SK-N-DZ (cell line): ENCODE results near the gene EPHB1. TPM values are rescaled to one million over a fixed set of nuclear protein-coding genes. Genes with fewer than 3 reads are reported as not detected.

Source experiments
- DNase-seq: peaks from one replicate; pipeline ENCODE4 v3.0.0-alpha.2; 2015; ENCODE audit warnings: low spot score
- polyA plus RNA-seq, 2 experiments: library from polyadenylated mRNA; depleted of rRNA; stranded (reverse); fragments of >200 nt; gene quantifications; 2 replicates each; pipeline ENCODE4 v1.2.3, GENCODE V29; 2014

The EPHB1 gene
- not detected in 2 replicates for polyA plus RNA-seq (2014; cell fraction: cytosol; rRNA removed)
- 0.73 TPM in 1 of 2 replicates, not detected in the other for polyA plus RNA-seq (2014; cell fraction: nucleus; rRNA removed)

DNA sequence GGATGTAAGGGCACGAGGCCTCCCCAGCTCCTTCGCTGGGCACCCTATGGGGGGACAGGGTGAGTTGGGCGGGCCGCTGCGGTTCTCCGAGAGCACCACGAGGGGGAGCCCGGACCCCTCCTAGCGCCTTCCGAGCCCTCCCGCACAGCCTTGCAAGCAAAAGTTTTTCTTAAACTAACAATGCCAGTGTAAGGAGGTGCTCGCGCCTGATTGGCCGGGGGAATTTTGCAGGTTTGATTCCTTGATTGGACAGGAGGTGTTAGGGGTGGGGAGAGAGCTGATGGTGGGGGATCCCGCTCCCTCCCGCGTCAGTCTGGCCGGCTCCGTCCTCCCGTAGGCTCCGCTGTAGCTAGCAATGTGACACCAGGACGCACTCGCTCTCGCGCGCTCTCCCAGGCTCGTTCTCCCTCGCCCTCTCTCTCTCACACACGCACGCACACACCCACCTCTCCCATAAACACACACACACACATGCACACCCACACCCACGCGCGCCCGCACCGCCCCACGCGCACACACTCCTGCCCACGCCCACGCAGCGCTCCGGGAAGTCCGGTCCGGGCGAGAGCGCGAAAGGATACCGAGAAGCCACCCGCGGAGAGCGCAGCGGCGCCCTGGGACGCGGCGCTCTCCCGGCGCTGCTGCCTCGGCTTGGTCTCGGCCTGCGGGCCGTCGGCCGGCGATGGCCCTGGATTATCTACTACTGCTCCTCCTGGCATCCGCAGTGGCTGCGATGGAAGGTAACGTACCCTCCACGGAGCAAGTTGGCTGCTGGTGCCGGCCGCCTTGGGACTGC, at the start of gene EPHB1:
Gene EPHB1 (plus strand): TSS at position 311 of the 796 bp plus-strand sequence.
- DNase-seq, result peak; percentile 81

DNA sequence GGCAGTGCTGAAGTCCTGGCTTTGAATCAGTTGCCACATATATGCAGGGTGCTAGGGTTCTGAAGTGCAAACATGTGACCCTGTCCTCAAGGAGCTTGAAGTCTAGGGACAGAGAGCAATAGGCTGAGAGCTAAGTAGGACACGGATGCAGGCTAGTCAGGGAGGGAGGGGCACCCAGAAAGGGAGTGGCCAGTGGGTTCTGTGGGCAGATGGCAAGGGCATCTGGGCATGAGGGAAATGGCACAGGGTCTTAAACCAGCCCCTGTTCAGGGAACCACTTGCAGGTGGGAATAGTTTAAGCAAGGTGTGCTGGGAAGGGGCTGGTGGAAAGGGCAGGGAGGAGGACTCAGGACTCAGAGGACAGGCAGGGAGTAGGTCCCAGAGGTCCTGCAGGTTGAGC, 46.4 kb upstream of the EPHB1 start:
- DNase-seq, result no peak

DNA sequence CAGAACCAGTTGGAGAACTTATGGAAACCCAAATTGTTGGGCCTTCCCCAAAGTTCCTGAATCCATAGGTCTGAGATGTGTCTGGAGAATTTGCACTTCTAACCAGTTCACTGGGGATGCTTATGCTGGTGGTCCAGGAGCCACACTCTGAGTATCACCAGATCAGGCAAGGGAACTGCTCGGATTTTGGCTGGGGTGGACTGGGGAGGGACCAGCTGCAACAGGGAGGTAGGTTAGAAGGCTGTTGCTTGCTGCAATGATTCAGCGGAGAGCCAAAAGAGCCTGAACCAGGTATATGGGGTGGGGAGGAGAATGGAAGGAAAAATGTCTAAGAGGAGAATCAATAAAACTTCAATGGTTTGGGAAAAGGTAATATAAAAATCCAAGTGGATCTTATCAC, 45.9 kb upstream of the EPHB1 start:
- no peak for DNase-seq

DNA sequence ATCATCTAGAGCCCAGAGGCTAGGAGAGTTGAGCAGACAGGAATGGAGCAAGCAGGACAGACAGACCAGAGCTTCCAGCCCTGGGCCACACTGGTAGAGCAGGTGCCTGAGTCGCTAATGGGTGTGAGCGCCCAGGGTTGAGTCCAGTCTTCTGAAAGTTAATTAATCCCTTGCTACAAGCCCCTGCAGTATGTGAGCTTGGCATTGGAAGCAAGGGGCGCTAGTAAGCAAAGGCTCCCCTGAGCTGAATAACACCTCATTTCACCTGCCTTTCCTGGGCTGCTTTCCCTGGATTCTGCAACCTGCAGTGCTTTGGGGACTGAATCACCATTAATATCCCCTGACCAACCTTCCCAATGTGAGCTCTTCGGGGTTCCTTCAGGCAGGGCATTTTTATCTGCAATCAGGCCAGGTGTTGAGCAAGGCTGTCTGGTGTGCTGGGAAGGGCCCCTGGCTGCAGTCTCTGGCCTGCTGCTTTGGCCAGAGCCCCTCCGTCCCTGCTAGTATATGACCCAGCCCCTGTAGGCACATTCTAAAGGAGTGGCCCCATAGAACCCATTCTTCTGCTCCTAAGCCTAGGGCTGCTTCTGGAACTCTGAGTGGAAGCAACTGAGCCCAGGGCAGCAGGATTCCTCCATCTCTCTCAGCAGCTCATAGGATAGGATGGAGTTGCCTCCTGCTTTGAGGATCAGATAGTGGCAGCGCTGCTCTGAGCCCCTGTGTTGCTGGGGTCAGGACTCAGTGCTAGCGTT, 45.1 kb upstream of the EPHB1 start:
- DNase-seq, result no peak

GRCh38 chr3:134751831-134752230, 43.2 kb upstream of the EPHB1 start:
- DNase-seq, result no peak

GRCh38 chr3:134752761-134753461, 42.1 kb upstream of the EPHB1 start:
- no peak for DNase-seq

GRCh38 chr3:134753999-134754742, 40.9 kb upstream of the EPHB1 start:
- DNase-seq, result no peak

DNA sequence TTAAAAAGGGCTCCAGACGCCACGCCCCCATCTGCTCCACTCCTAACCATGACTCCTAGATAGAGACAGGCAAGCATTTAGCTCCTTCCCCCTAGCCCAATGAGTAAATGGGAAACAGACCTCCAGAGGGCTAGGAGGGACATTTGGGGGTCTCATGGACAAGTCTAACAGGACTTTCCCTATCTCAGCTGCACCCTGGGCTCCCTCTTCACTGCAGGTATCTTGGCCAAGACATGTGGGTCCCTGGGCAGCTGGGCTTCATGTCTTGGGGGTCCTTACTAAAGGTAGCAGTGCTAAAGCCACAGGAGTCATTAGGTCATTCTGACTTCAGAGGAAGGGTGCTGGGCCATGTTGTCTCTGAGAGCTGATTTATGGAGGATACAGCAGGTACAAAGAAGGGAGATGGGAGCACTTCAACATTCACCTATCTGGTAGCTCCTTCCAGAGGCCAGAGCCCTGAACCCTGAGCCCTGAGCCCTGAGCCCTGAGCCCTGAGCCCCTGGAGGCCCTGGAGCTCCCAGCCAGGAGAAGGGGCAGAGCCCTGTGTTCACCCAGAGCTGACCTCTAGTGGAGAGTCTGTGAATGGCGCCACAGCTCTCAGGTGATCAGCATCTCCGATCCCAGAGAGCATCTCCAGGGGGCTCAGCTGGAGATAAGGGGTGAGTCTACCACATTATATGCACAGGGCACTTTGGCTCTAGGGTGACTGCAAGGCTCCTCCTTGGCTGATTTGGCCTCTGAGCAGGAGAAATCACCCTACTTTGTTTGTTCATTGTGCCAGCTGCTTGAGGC, 40.1 kb upstream of the EPHB1 start:
- DNase-seq, result peak; percentile 41

- no peak for DNase-seq
Measured at GRCh38 chr3:134755821-134756220, 39.2 kb upstream of the EPHB1 start.

- DNase-seq, result no peak
Measured at GRCh38 chr3:134757549-134758069, 37.5 kb upstream of the EPHB1 start.

DNA sequence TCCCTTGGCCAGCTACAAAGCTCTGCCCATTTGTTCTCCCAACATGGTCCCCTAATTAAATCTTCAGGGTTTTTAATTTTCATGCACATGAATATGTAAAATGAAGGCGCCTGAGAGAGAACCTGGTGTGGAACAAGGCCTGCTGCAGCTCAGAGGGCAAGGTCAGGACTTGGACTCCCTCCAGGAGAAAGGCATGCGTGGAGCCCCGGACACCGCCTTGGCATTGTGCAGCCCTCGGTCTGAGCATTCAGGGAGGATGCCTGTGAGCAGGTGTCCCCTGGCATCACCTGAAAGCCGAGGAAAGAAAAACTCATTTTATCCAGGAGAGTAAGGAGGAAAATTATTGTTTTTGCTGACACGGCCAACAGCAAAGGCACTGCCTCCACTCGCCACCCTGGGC, 33.8 kb upstream of the EPHB1 start:
- DNase-seq, result no peak

- DNase-seq, result no peak
Measured at GRCh38 chr3:134762016-134762415, 33.0 kb upstream of the EPHB1 start.

DNA sequence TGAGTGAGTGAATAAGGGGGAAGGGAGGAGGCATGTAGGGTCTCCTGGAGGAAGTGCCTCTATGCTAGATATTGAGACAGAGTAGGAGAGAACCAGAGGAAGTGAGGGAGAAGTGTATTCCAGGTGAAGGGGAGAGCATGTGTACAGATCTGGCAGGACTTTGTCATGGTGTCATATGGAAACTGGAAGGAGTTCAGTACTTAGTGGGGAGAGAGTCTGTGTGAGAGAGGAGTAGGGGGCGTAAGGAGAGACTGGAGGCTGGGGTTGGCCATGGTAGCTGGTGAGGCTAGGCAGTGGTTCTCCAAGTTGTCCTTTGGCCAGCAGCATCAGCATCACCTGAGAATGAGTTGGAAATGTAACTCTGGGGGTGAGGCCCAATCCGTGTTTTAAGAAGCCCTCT, 29.6 kb upstream of the EPHB1 start:
- DNase-seq, result no peak

GRCh38 chr3:134766290-134766689, 28.8 kb upstream of the EPHB1 start:
- no peak for DNase-seq

DNA sequence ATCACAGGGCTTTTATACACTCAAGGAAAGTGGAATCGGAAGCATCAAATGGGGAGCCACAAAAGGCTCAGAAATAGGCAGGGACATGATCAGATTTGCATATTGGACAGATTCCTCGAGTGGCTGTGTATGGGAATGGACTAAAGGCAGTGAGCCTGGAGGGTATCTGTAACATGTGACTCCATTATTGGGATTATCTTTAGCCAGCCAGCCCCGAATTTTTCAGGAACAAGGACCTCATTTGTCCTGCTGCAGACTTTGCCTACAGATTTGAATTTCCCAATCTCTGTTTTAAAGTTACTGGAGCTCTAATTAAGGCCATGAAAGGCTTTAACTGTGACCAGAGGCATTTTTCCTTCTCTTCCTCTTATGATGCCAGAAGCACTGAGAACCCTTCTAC, 26.9 kb upstream of the EPHB1 start:
- DNase-seq, result no peak

DNA sequence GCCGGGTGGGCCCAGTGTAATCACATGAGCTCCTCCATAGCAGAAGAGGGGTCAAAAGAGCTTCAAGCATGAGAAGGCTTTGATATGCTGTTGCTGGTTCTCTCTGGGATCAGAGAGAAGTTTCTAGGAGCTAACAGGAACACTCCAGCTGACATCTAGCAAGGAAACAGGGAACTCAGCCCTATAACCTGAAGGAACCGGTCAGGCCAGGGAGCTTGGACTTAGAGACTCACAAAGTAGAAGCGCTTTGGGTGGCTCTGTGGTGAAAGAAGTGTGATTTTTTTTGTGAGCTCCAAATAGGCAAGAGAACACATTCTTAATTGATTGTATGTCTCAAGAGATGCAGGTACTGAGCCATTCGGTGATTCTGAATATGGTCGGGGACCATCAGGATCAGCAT, 26.2 kb upstream of the EPHB1 start:
- DNase-seq, result no peak

DNA sequence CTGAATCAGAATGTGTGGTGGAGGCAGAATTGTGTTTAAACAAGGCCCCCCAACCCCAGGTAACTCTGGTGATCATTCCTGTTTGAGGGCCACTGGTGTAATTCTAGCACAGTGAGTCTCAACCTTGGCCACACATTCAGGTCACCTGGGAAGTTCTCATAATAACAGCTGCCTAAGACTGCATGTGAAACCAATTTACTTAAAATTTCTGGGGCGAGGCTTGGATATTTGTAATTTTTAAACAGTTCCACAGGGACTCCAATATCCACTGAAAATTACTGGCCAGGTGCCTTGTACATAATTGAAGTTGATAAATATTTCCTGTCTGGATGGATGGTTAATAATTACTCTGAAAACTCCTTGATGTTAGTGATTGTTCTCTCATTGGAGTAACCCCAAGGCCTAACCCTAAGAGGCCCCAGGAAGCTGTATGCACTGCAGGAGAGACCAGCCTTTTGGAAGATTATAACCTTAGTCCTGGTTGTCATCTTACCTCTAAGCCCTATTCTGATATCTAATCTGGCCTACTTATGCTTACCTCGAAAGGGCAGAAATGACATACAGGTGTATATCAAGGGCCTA, 25.7 kb upstream of the EPHB1 start:
- DNase-seq, result no peak

GRCh38 chr3:134772011-134772410, 23.0 kb upstream of the EPHB1 start:
- no peak for DNase-seq

- DNase-seq, result no peak
Measured at GRCh38 chr3:134772591-134772990, 22.5 kb upstream of the EPHB1 start.

DNA sequence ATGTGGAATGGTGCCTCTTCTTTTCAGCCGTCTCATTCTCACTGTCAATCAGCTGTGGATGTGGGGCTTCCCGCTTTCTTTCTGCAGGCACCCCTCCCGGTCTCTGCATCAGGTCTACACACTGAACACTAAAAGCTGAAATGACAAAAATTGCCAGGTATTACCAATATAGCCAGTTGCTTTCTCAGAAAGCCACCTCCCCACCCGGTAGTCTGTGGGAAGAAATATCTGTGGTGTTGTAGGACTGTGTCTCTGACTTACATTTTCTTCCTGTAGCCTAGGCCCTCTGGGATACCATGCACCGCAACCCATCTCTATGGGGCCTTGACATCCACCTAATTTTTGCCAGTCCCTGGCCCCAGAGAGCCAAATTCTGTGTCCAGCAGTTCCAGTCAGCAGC, 19.2 kb upstream of the EPHB1 start:
- DNase-seq, result no peak
